Skin of body (tissue), 2 donors: ENCODE data around the gene PPFIA1. TPM values are rescaled to one million over a fixed set of nuclear protein-coding genes. Genes with fewer than 3 reads are reported as not detected.
A peak's percentile ranks its signal among the peaks of the same experiment; 100 is the strongest.
"Not testable (repeated sequence)": the region's sequence is repeated elsewhere in the genome, so short reads cannot be mapped to it uniquely, and the experiment has no call there.

Source experiments
- DNase-seq: peaks from one replicate; lab custom pipeline; 2025; lab: John Stamatoyannopoulos, UW
- total RNA-seq: library from RNA; depleted of rRNA; stranded (reverse); fragments of >200 nt; gene quantifications from one replicate; pipeline ENCODE4 v1.2.3, GENCODE V29; 2014

PPFIA1 gene
- total RNA-seq, 1 donor from 2014 or later = 43.2 TPM

GRCh38 chr11:70251659-70252321 is 18.7 kb upstream of the PPFIA1 start:
- DNase-seq = no peak

DNA sequence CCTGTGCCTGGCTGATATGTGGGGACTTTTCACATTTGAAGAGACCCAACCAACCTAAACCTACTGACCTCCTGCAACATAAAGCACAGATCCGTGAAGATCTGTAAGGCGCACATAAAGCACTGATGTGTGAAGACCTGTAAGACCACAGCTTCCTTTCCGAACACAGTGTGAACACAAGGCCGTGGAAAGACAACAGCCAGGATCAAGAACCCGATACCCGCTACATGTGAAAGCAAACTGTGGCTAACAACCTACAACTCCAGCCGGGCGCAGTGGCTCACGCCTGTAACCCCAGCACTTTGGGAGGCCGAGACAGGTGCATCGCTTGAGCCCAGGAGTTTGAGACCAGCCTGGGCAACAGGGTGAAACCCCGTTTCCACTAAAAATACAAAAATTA is 17.6 kb upstream of the PPFIA1 start:
- DNase-seq = no peak

GRCh38 chr11:70255477-70256116 is 14.9 kb upstream of the PPFIA1 start:
- no peak for DNase-seq

DNA sequence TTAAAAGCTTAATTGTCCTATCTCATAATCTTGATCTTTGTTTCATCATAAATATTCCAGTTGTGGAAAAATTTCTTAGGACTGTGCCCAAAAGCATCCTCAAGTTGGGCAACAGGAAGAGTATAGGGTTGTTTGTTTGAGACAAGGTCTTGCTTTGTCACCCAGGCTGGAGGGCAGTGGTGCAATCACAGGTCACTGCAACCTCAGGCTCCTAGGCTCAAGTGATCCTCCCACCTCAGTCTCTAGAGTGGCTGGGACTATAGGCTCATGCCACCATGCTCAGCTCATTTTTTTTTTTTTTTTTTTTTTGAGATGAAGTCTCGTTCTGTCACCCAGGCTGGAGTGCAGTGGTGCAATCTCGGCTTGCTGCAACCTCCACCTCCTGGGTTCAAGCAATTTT is 11.4 kb upstream of the PPFIA1 start:
- DNase-seq = not testable (repeated sequence)

- no peak for DNase-seq
These were observed 7.5 kb upstream of the PPFIA1 start for GRCh38 chr11:70262951-70263350.

GRCh38 chr11:70263363-70263762 is 7.1 kb upstream of the PPFIA1 start:
- DNase-seq = no peak

GRCh38 chr11:70265341-70265740 is 5.1 kb upstream of the PPFIA1 start:
- no peak for DNase-seq

- no peak for DNase-seq
These were observed 3.0 kb upstream of the PPFIA1 start for GRCh38 chr11:70267405-70267950.

DNA sequence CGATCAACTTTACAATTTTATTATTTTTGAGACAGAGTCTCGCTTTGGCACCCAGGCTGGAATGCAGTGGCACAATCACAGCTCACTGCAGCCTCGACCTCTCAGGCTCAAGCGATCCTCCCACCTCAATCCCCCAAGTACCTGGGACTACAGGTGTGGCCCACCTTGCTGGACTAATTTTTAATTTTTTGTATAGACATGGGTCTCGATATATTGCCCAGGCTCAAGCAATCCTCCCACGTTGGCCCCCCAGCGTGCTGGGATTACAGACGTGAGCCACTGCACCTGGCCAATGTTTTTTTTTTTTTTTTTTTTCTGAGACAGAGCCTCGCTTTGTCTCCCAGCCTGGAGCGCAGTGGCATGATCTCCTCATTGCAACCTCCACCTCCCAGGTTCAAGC is 2.0 kb upstream of the PPFIA1 start:
- no peak for DNase-seq

- DNase-seq = no peak
These were observed 573 bp downstream of the PPFIA1 start for GRCh38 chr11:70270877-70271648.

GRCh38 chr11:70271649-70271953 is 1.1 kb downstream of the PPFIA1 start:
- DNase-seq = no peak

- no peak for DNase-seq
These were observed 1.5 kb downstream of the PPFIA1 start for GRCh38 chr11:70272009-70272408.

- DNase-seq = no peak
These were observed 8.5 kb downstream of the PPFIA1 start for GRCh38 chr11:70278994-70279393.

- peak; percentile 27 for DNase-seq
These were observed 10.7 kb downstream of the PPFIA1 start for GRCh38 chr11:70281156-70281609.

DNA sequence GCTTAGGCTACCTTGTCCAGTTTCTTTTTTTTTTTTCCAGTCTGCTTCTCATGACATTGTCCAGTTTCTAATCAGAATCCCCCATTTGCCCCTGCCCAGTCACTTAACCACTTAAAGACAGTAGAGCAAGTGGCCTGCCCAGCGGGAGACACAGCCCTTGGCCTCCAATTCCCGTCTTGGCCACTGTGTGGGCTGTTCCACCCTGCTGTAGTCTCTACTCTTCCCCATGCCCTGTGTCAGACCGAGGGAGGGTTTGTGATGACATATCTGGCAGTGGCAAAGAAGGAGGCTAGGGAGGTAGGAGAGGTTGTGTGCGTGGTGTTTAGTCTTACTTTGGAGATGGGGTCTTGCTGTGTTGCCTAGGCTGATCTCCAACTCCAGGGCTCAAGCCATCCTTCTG is 11.5 kb downstream of the PPFIA1 start:
- DNase-seq = no peak

DNA sequence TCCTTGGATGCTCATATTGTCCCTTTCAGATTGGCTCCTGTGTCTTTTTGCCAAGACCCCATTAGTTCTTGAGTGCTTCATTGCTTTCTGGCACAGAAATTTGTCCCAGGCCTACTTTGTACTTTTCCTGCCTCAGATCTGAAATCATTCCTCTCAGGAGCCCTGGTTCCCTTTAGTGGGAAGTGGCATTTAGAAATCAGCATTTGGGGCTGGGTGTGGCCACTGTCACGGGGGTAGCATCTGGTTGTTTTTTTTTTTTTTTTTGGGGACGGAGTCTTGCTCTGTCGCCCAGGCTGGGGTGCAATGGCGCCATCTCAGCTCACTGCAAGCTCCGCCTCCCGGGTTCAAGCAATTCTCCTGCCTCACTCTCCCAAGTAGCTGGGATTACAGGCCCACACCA is 18.2 kb downstream of the PPFIA1 start:
- no peak for DNase-seq

- DNase-seq = no peak
These were observed 19.1 kb downstream of the PPFIA1 start for GRCh38 chr11:70289582-70289981.

DNA sequence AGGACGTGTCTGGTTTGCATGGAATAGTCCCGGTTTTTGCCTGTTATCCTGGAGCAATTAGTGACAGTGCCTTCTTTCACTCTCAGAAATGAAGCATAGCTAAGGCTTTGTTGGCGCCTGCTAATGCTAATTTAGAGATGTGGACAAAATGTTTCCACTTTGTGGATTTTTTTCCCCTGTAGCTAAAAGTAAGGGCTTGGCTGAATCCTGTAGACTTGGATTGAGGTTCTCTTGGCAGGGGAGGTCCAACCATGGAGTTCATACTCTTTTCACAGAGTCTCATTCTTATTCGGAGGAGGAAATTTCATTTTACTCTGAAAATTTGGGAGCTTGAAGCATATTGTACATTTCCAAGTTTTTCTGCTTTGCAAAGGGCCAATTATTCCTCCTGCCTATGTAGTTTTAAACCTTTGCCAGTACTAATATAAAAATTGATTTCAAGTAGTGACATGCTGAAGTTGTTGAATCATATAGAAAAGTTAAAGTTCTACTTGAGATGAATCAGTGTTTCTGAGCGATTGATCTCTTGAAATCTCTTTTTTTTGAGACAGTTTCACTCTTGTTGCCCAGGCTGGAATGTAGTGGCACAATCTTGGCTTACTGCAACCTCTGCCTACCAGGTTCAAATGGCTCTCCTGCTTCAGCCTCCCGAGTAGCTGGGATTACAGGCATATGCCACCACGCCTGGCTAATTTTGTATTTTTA is 20.0 kb downstream of the PPFIA1 start:
- DNase-seq = no peak

GRCh38 chr11:70292166-70292565 is 21.7 kb downstream of the PPFIA1 start:
- no peak for DNase-seq

- DNase-seq = no peak
These were observed 22.4 kb downstream of the PPFIA1 start for GRCh38 chr11:70292863-70293262.

DNA sequence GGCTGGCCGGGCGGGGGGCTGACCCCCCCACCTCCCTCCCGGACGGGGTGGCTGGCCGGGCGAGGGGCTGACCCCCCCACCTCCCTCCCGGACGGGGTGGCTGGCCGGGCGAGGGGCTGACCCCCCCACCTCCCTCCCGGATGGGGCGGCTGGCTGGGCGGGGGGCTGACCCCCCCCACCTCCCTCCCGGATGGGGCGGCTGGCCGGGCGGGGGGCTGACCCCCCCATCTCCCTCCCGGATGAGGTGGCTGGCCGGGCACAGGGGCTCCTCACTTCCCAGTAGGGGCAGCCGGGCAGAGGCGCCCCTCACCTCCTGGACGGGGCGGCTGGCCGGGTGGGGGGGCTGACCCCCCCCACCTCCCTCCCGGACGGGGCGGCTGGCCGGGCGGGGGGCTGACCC is 24.7 kb downstream of the PPFIA1 start:
- not testable (repeated sequence) for DNase-seq

DNA sequence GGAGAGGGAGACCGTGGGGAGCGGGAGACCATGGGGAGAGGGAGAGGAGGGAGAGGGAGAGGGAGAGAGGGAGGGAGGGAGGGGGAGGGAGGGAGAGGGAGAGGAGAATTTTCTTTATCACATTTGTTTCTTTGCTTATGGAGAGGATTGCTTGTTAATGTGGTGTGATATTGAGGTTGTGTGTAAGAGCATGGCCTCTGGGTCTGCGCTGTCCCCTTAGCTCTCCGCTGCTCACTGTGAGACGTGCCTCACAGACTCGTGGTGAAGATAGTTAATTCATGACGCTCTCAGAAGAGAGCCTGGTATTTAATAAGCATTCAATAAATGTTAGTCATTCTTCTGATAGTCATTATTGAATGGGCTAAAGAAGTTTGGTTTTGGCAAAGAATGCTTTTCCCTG is 26.2 kb downstream of the PPFIA1 start:
- no peak for DNase-seq
